Endothelial cell of umbilical vein (primary cell): ENCODE results near the gene PHOX2A. TPM values are rescaled to one million over a fixed set of nuclear protein-coding genes. Genes with fewer than 3 reads are reported as not detected.

Experiments used
- BruUV-seq: library from RNA; stranded (reverse); fragments of 400-500 nt; replicated peaks from 2 replicates; lab custom pipeline; 2021; lab: Mats Ljungman, UMichigan
- CTCF ChIA-PET: fragments of 300-600, 350-600 bp; sonication (Branson Sonifier 250); formaldehyde crosslinking; loops from one replicate; lab custom pipeline; 2021; ENCODE audit warnings: antibody characterized with exemption, inconsistent platforms; lab: Charles Lee
- POLR2A ChIA-PET: fragments of 300-600, 350-600 bp; sonication (Branson Sonifier 250); formaldehyde crosslinking; loops from one replicate; lab custom pipeline; 2021; ENCODE audit warnings: antibody characterized with exemption, inconsistent platforms; lab: Charles Lee
- DNase-seq: peaks from one replicate; pipeline ENCODE4 v3.0.0-alpha.2; 2011; ENCODE audit warnings: low read depth, low spot score
- FAIRE-seq: peaks from 2 replicates; lab custom pipeline; 2011; peaks lifted over from hg19 to GRCh38; lab: Jason Lieb, UNC
- H2AFZ ChIP-seq: 2 replicates; pipeline ENCODE4 v1.6.0; 2012; ENCODE audit warnings: low read depth, low read length, control low read depth, inconsistent platforms
- H3K27ac ChIP-seq: 2 replicates; pipeline ENCODE4 v1.5.1; 2011; ENCODE audit warnings: low read depth, mild to moderate bottlenecking, control low read depth, low read length, moderate library complexity; ENCODE audit not compliant: insufficient read depth
- H3K27me3 ChIP-seq, 2 experiments: 2 replicates each; pipeline versions ENCODE4 v1.6.0 to v1.6.1; 2011; ENCODE audit warnings: low read length in 2 of 2, mixed read lengths in 1 of 2; ENCODE audit not compliant: control insufficient read depth in 2 of 2, insufficient read depth in 2 of 2
- H3K36me3 ChIP-seq, 2 experiments: 2 replicates in 1 of 2; 3 replicates in 1 of 2; pipeline ENCODE4 v1.5.1; 2011; ENCODE audit warnings: low read length in 2 of 2, mild to moderate bottlenecking in 1 of 2, moderate library complexity in 1 of 2; ENCODE audit not compliant: control insufficient read depth in 2 of 2, insufficient read depth in 2 of 2; ENCODE audit errors: extremely low read depth in 1 of 2
- H3K4me1 ChIP-seq: 3 replicates; pipeline ENCODE4 v1.5.1; 2011; ENCODE audit warnings: mild to moderate bottlenecking, low read length; ENCODE audit not compliant: control insufficient read depth, insufficient read depth; ENCODE audit errors: extremely low read depth
- H3K4me2 ChIP-seq: 2 replicates; pipeline ENCODE4 v1.6.1; 2011; ENCODE audit warnings: low read length, control low read depth, mixed read lengths; ENCODE audit not compliant: insufficient read depth
- H3K4me3 ChIP-seq, 3 experiments: fragments of 200-600 bp in 1 of 3; sonication (generic), shearing (Covaris generic) in 1 of 3; replicated peaks in 1 of 3; 2 replicates each; pipeline ENCODE4 v1.5.1; 2011 to 2016; ENCODE audit warnings: control low read depth in 3 of 3, low read length in 3 of 3, mild to moderate bottlenecking in 2 of 3, inconsistent platforms in 1 of 3, low read depth in 1 of 3, moderate library complexity in 1 of 3; ENCODE audit not compliant: insufficient read depth in 1 of 3
- H3K79me2 ChIP-seq: 2 replicates; pipeline ENCODE4 v1.6.0; 2012; ENCODE audit warnings: low read length, inconsistent platforms; ENCODE audit not compliant: control insufficient read depth, insufficient read depth
- H3K9ac ChIP-seq: replicated peaks from 2 replicates; pipeline ENCODE3; 2011; ENCODE audit warnings: low read length, control low read depth; ENCODE audit not compliant: insufficient read depth; ENCODE audit errors: extremely low read depth
- H3K9me1 ChIP-seq: replicated peaks from 3 replicates; pipeline ENCODE4 v1.6.0; 2011; ENCODE audit warnings: mild to moderate bottlenecking, low read length; ENCODE audit not compliant: control insufficient read depth, insufficient read depth; ENCODE audit errors: extremely low read depth
- H3K9me3 ChIP-seq: replicated peaks from 2 replicates; pipeline ENCODE4 v1.5.1; 2012; ENCODE audit warnings: low read length, inconsistent platforms; ENCODE audit not compliant: control insufficient read depth, insufficient read depth
- H4K20me1 ChIP-seq: replicated peaks from 2 replicates; pipeline ENCODE3; 2011; ENCODE audit warnings: mild to moderate bottlenecking, low read length; ENCODE audit not compliant: control insufficient read depth, insufficient read depth; ENCODE audit errors: extremely low read depth
- CTCF ChIP-seq, 2 donors: IDR thresholded peaks; 1 replicate in 1 of 2; 2 replicates in 1 of 2; pipeline ENCODE4 v1.5.1; 2011; ENCODE audit warnings: low read length in 2 of 2, mild to moderate bottlenecking in 2 of 2, moderate library complexity in 2 of 2, control low read depth in 1 of 2, inconsistent platforms in 1 of 2, low read depth in 1 of 2; ENCODE audit not compliant: insufficient read depth in 1 of 2; ENCODE audit errors: extremely low read depth in 1 of 2
- EZH2 ChIP-seq: IDR thresholded peaks from 2 replicates; pipeline ENCODE4 v1.6.1; 2012; ENCODE audit warnings: borderline replicate concordance, low read depth, mild to moderate bottlenecking, moderate library complexity, low read length, inconsistent platforms; ENCODE audit not compliant: severe bottlenecking
- FOS ChIP-seq: IDR thresholded peaks from 2 replicates; pipeline ENCODE4 v1.6.1; 2011; ENCODE audit warnings: mild to moderate bottlenecking, low read length, moderate library complexity, borderline replicate concordance; ENCODE audit not compliant: insufficient read depth
- GATA2 ChIP-seq: IDR thresholded peaks from 2 replicates; pipeline ENCODE4 v1.7.0; 2011; ENCODE audit warnings: low read depth, mild to moderate bottlenecking, moderate library complexity, mixed read lengths, low read length; ENCODE audit not compliant: insufficient read length, insufficient read depth
- JUN ChIP-seq: IDR thresholded peaks from 2 replicates; pipeline ENCODE4 v1.6.1; 2011; ENCODE audit warnings: borderline replicate concordance, low read depth; ENCODE audit not compliant: insufficient read length, insufficient read depth
- MAX ChIP-seq: IDR thresholded peaks from 2 replicates; pipeline ENCODE4 v1.6.1; 2011; ENCODE audit not compliant: insufficient read depth, insufficient read length
- MYC ChIP-seq: IDR thresholded peaks from one replicate; pipeline ENCODE4 v1.6.1; 2011; ENCODE audit warnings: mild to moderate bottlenecking, low read depth, low read length
- POLR2A ChIP-seq: IDR thresholded peaks from 2 replicates; pipeline ENCODE4 v1.6.1; 2012; ENCODE audit warnings: low read depth, mild to moderate bottlenecking, control low read depth, low read length
- POLR2AphosphoS5 ChIP-seq: IDR thresholded peaks from 2 replicates; pipeline ENCODE4 v1.6.1; 2012; ENCODE audit warnings: low read depth, mild to moderate bottlenecking, control low read depth, low read length, moderate library complexity; ENCODE audit not compliant: insufficient read depth
- dilution Hi-C: fragments of 300-500 bp; cut with MboI; formaldehyde crosslinking; loops from one replicate; pipeline ENCODE4 v1.15.0; 2019; ENCODE audit warnings: low sequenced_read_pairs; ENCODE audit not compliant: extremely low pct_ligation_motif_present
- intact Hi-C: fragments of 100-400 bp; cut with micrococcal nuclease; formaldehyde crosslinking; loops from one replicate; pipeline ENCODE4 v1.10.0; 2022
- polyA plus RNA-seq, 4 experiments: library from polyadenylated mRNA; depleted of rRNA in 3 of 4; stranded (reverse) in 3 of 4; unstranded in 1 of 4; fragments of >200 nt; gene quantifications; 2 replicates each; pipeline versions ENCODE4 v1.2.1 to v1.2.3, GENCODE V29; 2011 to 2012; ENCODE audit warnings: missing spikeins in 1 of 4
- total RNA-seq: library from RNA; stranded (reverse); gene quantifications from 2 replicates; pipeline ENCODE4 v1.2.3, GENCODE V29; 2021

Gene PHOX2A
- total and polyA plus RNA-seq, 2 donors (not counting 3 experiments of a cell fraction or from before 2014, with no cell fraction given), result not detected

GRCh38 chr11:72242141-72242540 lies 1.8 kb downstream of the PHOX2A start:
- no peak overlapping the region for H3K27ac ChIP-seq
- no peaks in the 10 kb centered on the region for H3K9me1 ChIP-seq
- H3K36me3 ChIP-seq, result peaks cover 0 to 8% of the 10 kb centered on the region in 2 experiments
- H3K4me3 ChIP-seq, result no peak overlapping the region
- no peaks in the 10 kb centered on the region for H3K9me3 ChIP-seq
- no peak for TF ChIP-seq JUN
- no peak for TF ChIP-seq MAX
- TF ChIP-seq GATA2, result no peak
- TF ChIP-seq FOS, result no peak
- no peak for TF ChIP-seq MYC
- no peak for TF ChIP-seq POLR2AphosphoS5
- TF ChIP-seq EZH2, result no peak
- H3K4me2 ChIP-seq, result no peak overlapping the region
- ChIA-PET CTCF (no interaction called here), POLR2A (no interaction called here)
- DNase-seq, result no peak
- H3K9ac ChIP-seq, result no peak overlapping the region
- peaks cover 12% of the 10 kb centered on the region for H3K4me1 ChIP-seq
- FAIRE-seq, result no peak
- dilution Hi-C loops, result no loop called here
- intact Hi-C loops, result no loop called here
- H3K27me3 ChIP-seq, result peaks cover 63 to 78% of the 10 kb centered on the region in 2 experiments
- H2AFZ ChIP-seq, result no peak overlapping the region
- no peaks in the 10 kb centered on the region for H3K79me2 ChIP-seq
- no TSS peak for BruUV-seq
- no peaks in the 10 kb centered on the region for H4K20me1 ChIP-seq

GRCh38 chr11:72241291-72241781 lies 2.6 kb downstream of the PHOX2A start:
- TF ChIP-seq CTCF (IDR thresholded peaks at IDR 0.05; ENCODE audit: extremely low read depth in 1 of 2, insufficient read depth in 1 of 2, low read depth in 1 of 2, low read length in 2 of 2) (no peak), JUN (no peak), GATA2 (no peak), FOS (no peak), EZH2 (no peak), POLR2AphosphoS5 (no peak), MAX (no peak), POLR2A (no peak), MYC (no peak)
- no peak overlapping the region for H3K4me2 ChIP-seq
- H3K27me3 ChIP-seq, result peaks cover 56 to 70% of the 10 kb centered on the region in 2 experiments
- no peak overlapping the region for H3K9ac ChIP-seq
- no peak overlapping the region for H3K4me3 ChIP-seq
- ChIA-PET CTCF (interaction anchor here (0.9 to 1.3 kb wide), 3 partner anchors 151 to 190 kb away, joined by 3 to 9 read pairs (median 3); no protein-coding TSS in a partner anchor), POLR2A (interaction anchor here (0.5 to 0.7 kb wide), 2 partner anchors 97 to 143 kb away, joined by 4 to 5 read pairs; no protein-coding TSS in a partner anchor)
- H3K9me1 ChIP-seq, result no peaks in the 10 kb centered on the region
- dilution Hi-C loops, result no loop called here
- FAIRE-seq (no peak), DNase-seq (no peak)
- H2AFZ ChIP-seq, result no peak overlapping the region
- no peaks in the 10 kb centered on the region for H3K9me3 ChIP-seq
- no TSS peak for BruUV-seq
- no peaks in the 10 kb centered on the region for H4K20me1 ChIP-seq
- no peak overlapping the region for H3K27ac ChIP-seq
- peaks cover 5 to 12% of the 10 kb centered on the region in 2 experiments for H3K36me3 ChIP-seq
- H3K4me1 ChIP-seq, result peaks cover 12% of the 10 kb centered on the region
- H3K79me2 ChIP-seq, result no peaks in the 10 kb centered on the region
- intact Hi-C loops, result no loop called here
